IMR-90 (cell line): ENCODE results near the gene ROBO4.

Experiments
- CEBPB ChIP-seq: IDR thresholded peaks from 2 replicates; pipeline ENCODE4 v1.6.1; 2012; ENCODE audit warnings: low read depth, low read length, improper control_type of control experiment
- CHD1 ChIP-seq: IDR thresholded peaks from 2 replicates; pipeline ENCODE4 v1.6.1; 2012; ENCODE audit warnings: low read depth, low read length, improper control_type of control experiment
- CTCF ChIP-seq: conservative IDR thresholded peaks from 2 replicates; pipeline ENCODE4 v1.5.1; 2012; ENCODE audit warnings: mild to moderate bottlenecking, low read depth, low read length, improper control_type of control experiment
- ELK1 ChIP-seq: fragments of 150-350 bp; IDR thresholded peaks from 2 replicates; pipeline ENCODE4 v1.6.1; 2016; ENCODE audit warnings: low read depth, mild to moderate bottlenecking, low read length, moderate library complexity, borderline replicate concordance
- FOS ChIP-seq: fragments of 150-350 bp; IDR thresholded peaks from 2 replicates; pipeline ENCODE4 v1.6.1; 2016; ENCODE audit warnings: low read depth, low read length
- MAFK ChIP-seq: IDR thresholded peaks from 2 replicates; pipeline ENCODE4 v1.6.1; 2012; ENCODE audit warnings: low read depth, low read length, improper control_type of control experiment
- MAZ ChIP-seq: IDR thresholded peaks from 2 replicates; pipeline ENCODE4 v1.6.1; 2012; ENCODE audit warnings: low read depth, mild to moderate bottlenecking, low read length, improper control_type of control experiment, moderate library complexity, borderline replicate concordance
- NFE2L2 ChIP-seq: fragments of 150-350 bp; IDR thresholded peaks from 2 replicates; pipeline ENCODE4 v1.6.1; 2016; ENCODE audit warnings: low read depth, mild to moderate bottlenecking, low read length
- POLR2A ChIP-seq: IDR thresholded peaks from 2 replicates; pipeline ENCODE4 v1.6.1; 2012; ENCODE audit warnings: mild to moderate bottlenecking, low read depth, low read length
- RAD21 ChIP-seq: IDR thresholded peaks from 2 replicates; pipeline ENCODE4 v1.6.1; 2012; ENCODE audit warnings: low read length, improper control_type of control experiment
- RFX5 ChIP-seq: IDR thresholded peaks from 2 replicates; pipeline ENCODE4 v1.8.0; 2012; ENCODE audit warnings: low read depth, mild to moderate bottlenecking, low read length, moderate library complexity

- no peak for TF ChIP-seq CTCF
- no peak for TF ChIP-seq MAFK
- no peak for TF ChIP-seq POLR2A
- TF ChIP-seq CHD1, result no peak
- TF ChIP-seq NFE2L2, result no peak
- no peak for TF ChIP-seq CEBPB
- no peak for TF ChIP-seq RFX5
- no peak for TF ChIP-seq RAD21
- TF ChIP-seq FOS, result no peak
- TF ChIP-seq ELK1, result no peak
- no peak for TF ChIP-seq MAZ
Measured at GRCh38 chr11:124930799-124931198, 33.1 kb upstream of the ROBO4 start.
